HG02970 (cell line): Measurements from ENCODE around the gene EHBP1.
"Not testable (repeated sequence)": the region's sequence is repeated elsewhere in the genome, so short reads cannot be mapped to it uniquely, and the experiment has no call there.

Experiments used
- ATAC-seq: cut with Tn5 transposase; IDR thresholded peaks from one replicate; pipeline ENCODE4 v1.9.1; 2021; ENCODE audit warnings: mild to moderate bottlenecking, moderate library complexity, moderate number of reproducible peaks; ENCODE audit not compliant: unreplicated experiment, low FRiP score

EHBP1 gene

DNA sequence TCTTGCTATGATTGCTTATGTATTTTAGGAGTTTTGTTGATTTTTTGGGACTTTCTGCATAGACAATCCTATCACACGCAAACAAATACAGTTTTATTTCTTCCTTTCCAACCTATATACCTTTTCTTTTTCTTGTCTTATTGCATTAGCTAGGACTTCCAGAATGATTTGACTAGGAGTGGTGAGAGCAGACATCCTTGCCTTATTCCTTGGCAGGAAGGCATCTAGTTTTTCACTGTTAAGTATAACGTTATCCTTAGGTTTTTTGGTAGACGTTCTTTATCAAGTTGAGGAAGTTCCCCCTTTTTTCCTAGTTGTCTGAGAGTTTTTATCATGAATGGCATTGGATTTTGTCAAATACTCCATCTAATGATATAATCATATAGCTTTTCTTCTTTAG is 25.8 kb downstream of the EHBP1 start:
- ATAC-seq = no peak

- no peak for ATAC-seq
These were observed 26.8 kb downstream of the EHBP1 start for GRCh38 chr2:62732262-62732777.

DNA sequence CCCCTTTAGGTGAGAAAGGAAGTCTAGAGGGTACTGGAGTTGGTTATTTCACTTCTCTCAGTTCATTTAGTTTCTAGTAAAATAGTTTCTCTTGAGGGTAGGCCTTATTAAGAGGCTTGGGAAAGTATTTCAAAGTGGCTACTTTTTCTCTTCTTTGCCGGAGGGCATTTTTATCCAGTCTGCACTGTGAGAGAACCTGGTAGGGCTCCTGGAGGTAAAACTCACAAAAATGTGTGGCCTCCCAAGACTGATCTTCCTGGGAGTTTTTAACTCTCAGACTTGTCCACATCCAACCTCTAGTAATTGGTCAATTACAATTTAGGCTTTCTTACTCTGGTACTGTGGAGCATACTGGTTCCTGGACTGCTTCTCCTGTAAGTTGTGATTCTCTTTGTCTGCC is 28.0 kb downstream of the EHBP1 start:
- no peak for ATAC-seq

GRCh38 chr2:62736899-62737559 is 31.5 kb downstream of the EHBP1 start:
- ATAC-seq = no peak

GRCh38 chr2:62738981-62739936 is 33.7 kb downstream of the EHBP1 start:
- no peak for ATAC-seq

DNA sequence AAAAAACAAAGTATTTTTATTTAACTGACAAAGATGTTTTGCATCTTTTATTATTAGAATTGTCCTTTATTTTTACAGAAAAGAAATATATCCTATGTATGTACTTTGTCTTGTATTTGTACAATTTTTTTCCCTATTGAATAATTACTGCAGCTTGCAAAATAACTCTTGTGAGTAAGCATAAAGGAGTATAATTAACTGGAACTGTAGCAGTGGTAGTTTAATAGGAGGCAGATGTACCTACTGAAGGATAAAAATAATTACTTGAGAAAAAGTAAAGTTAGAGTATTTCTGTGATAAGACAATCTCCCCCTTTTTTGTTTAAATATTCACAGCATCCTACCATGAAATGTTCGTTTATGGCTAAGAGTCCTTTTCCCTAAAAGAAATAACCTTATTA is 34.7 kb downstream of the EHBP1 start:
- ATAC-seq = no peak

DNA sequence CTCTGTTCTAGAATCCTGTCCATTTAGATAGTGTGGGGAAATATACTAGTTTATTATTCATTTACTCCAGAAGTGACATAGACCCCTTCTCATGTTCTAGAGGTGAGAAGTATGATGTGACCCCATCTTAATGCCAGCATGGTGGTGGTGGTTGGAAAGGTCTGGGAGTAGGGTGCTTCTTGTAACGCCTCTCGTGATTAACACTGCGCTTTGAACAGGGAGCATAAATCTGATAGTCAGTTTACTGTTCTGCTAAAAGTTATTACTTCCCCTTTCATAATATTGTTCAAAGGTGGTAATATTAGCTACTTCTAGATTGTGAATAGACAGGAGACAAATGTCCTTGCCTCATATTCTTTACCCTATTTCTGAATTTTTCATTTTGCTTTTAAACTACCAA is 35.6 kb downstream of the EHBP1 start:
- ATAC-seq = no peak

DNA sequence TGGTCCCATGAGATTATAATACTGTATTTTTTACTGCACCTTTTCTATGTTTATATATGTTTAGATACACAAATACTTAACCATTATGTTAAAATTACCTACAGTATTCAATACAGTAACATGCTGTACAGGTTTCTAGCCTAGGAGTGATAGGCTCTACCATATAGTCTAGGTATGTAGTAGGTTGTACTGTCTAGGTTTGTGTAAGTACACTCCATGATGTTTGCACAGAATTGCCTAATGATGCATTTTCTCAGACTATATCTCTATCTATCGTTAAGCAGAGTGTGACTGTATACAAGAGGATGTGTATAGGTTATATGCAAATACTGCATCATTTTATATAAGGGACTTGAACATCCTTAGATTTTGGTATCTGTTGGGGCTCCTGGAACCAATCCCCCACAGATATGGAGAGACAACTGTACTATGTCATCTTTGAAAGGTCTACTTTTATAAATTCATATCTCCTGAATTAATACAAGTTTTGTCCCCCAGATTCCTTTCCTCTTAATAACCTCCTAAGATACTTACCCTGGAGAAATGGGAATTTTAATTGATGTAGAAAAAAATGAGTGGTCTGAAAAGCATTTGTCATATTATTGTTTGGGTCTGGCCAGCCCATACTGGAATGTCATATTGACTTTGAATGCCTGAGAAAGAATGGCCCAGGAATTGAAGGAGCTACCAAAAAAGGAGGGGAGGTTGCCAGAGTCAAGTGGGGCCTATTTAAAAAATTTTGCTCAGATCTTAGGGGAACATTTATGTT is 36.6 kb downstream of the EHBP1 start:
- ATAC-seq = no peak

DNA sequence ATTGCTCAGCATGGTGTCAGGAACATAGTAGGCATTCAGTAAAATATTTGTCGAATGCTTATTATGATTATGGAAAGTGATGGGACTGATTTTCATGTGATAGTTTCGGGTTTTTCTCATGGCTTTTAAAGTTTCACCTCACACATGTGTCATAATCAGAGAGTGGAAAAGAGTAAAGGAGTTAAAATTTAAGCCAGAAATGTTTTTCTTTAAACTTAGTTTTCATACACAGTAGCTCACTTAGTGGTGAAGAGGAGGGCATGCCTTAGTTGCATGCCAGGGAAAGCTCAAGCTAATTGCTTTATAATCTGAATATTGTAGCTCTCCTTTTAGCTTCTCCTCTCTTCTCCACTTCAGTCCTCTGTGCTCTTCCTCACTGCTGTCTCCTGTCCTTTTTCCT is 38.0 kb downstream of the EHBP1 start:
- ATAC-seq = no peak

- ATAC-seq = no peak
These were observed 39.1 kb downstream of the EHBP1 start for GRCh38 chr2:62744603-62745002.

DNA sequence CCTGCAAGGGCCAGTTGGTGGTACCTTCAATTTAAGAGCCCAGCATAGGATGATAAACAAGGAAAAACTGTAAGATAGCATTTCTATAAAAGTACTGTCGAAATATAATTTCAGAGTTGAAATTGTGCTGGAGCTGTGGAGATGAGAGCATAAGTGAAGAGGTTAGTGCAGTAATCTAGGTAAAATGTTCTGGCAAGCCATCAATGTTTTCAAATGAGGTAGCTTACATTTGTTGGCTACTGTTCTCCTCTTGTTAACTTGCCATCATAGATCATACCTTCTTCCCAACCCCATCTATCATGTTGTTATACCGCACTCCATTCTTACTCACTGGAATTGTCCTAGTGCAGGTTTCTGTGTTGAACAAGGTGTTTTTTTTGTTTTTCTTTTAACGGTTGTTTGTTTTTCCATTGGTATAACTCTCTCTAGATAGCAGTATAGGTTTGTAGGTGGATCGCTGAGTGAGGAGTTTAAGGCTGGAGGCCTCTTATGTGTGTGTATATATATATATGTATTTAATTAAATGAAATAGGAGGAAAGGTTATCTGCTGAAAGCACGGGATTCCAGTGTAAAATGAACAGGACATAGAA is 40.5 kb downstream of the EHBP1 start:
- no peak for ATAC-seq

DNA sequence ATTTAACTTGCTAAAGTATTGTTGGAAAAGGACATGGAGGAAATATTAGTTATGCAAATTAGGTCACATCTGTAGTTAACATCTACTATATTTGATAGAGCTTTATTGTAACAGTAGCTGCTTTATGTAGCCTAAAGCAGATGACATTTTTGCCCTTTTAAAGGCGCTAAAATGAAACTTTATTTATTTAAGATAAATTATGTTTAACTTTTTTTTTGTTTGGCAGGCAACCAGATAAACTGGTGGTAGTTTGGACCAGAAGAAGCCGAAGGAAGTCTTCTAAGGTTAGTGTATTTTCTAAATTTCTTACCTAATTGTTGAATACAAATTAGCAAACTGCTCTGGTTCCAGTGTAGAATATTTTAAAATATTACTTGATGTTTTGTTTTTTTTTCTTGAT is 41.7 kb downstream of the EHBP1 start:
- no peak for ATAC-seq

- no peak for ATAC-seq
These were observed 42.4 kb downstream of the EHBP1 start for GRCh38 chr2:62747876-62748275.

DNA sequence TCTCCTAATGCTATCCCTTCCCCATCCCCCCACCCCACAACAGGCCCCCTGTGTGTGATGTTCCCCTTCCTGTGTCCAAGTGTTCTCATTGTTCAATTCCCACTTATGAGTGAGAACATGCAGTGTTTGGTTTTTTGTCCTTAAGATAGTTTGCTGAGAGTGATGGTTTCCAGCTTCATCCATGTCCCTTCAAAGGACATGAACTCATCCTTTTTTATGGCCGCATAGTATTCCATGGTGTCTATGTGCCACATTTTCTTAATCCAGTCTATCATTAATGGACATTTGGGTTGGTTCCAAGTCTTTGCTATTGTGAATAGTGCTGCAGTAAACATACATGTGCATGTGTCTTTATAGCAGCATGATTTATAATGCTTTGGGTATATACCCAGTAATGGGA is 43.6 kb downstream of the EHBP1 start:
- ATAC-seq = not testable (repeated sequence)

DNA sequence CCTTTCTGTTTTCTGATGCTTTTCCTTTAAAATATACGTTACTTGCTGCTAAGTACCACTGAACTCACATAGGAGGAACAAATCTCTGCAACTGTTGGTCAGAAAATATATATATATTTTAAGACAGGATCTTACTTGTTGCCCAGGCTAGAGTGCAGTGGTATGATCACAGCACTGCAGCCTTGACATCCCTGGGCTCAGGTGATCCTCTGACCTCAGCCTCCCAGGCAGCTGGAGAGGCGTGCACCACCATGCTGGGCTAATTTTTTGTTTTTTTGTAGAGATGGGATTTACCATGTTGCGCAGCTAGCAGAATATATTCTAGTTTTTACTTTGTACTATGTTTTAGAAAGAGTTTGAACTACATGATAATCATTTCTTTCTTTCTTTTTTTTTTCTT is 51.5 kb downstream of the EHBP1 start:
- ATAC-seq = no peak

DNA sequence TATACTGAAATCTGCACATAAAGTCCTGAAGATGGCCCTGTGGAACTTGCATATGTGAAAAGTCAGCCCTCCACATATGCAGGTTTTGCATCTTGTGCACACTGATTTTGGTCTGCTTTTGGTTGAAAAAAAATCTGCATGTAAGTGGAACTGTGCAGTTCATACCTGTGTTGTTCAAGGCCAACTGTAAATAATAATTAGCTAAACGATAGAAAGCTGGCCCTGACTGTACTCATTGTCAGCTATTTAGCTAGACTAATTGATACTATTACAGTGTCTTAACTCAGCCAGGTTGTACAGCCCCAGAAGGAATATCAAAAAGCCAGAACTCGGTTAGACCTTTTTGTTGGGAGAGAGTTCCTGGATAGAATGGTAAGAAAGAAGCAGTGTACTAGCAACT is 54.5 kb downstream of the EHBP1 start:
- no peak for ATAC-seq

GRCh38 chr2:62760555-62760954 is 55.0 kb downstream of the EHBP1 start:
- ATAC-seq = no peak

GRCh38 chr2:62765619-62766376 is 60.3 kb downstream of the EHBP1 start:
- ATAC-seq = no peak

- ATAC-seq = no peak
These were observed 63.1 kb downstream of the EHBP1 start for GRCh38 chr2:62768615-62769014.

DNA sequence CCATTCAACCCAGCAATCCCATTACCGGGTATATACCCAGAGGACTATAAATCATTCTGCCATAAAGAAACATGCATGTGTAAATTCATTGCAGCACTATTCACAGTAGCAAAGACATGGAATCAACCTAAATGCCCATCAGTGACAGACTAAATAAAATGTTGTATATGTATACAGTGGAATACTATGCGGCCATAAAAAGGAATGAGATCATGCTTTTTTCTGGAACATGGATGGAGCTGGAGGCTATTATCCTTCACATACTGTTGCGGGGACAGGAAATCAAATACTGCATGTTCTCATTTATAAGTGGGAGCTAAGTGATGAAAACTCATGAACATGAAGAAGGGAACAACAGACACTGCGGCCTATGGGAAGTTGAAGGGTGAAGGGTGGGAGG is 65.1 kb downstream of the EHBP1 start:
- no peak for ATAC-seq
